NCI-H1417 (cell line): Measurements from ENCODE around the gene ATP2A2.
A peak's percentile ranks its signal among the peaks of the same experiment; 100 is the strongest.
"Not testable (repeated sequence)": the region's sequence is repeated elsewhere in the genome, so short reads cannot be mapped to it uniquely, and the experiment has no call there.

Source experiments
- DNase-seq, 3 experiments: peaks; one replicate each; lab custom pipeline; 2025; lab: John Stamatoyannopoulos, UW

Gene ATP2A2

GRCh38 chr12:110343114-110343513, 62.1 kb downstream of the ATP2A2 start:
- DNase-seq: no peak

- DNase-seq: no peak
Measured at GRCh38 chr12:110343736-110344555, 62.9 kb downstream of the ATP2A2 start.

- no peak for DNase-seq
Measured at GRCh38 chr12:110344657-110345056, 63.6 kb downstream of the ATP2A2 start.

GRCh38 chr12:110345176-110345661, 64.2 kb downstream of the ATP2A2 start:
- DNase-seq: no peak

- no peak for DNase-seq
Measured at GRCh38 chr12:110345963-110346362, 64.9 kb downstream of the ATP2A2 start.

- DNase-seq: no peak
Measured at GRCh38 chr12:110347767-110348166, 66.7 kb downstream of the ATP2A2 start.

- no peak for DNase-seq
Measured at GRCh38 chr12:110348431-110349059, 67.5 kb downstream of the ATP2A2 start.

GRCh38 chr12:110349096-110349495, 68.0 kb downstream of the ATP2A2 start:
- DNase-seq: no peak

GRCh38 chr12:110349514-110350151, 68.6 kb downstream of the ATP2A2 start:
- no peak for DNase-seq

GRCh38 chr12:110351119-110351518, 70.1 kb downstream of the ATP2A2 start:
- no peak for DNase-seq

GRCh38 chr12:110352401-110352800, 71.4 kb downstream of the ATP2A2 start:
- no peak for DNase-seq

- no peak for DNase-seq
Measured at GRCh38 chr12:110353211-110353965, 72.3 kb downstream of the ATP2A2 start.

GRCh38 chr12:110354172-110354780, 73.2 kb downstream of the ATP2A2 start:
- no peak for DNase-seq

GRCh38 chr12:110355073-110355472, 74.0 kb downstream of the ATP2A2 start:
- peak in 2 of 3 experiments; percentile 11 to 14 for DNase-seq

- DNase-seq: not testable (repeated sequence)
Measured at GRCh38 chr12:110358384-110359097, 77.5 kb downstream of the ATP2A2 start.

GRCh38 chr12:110361216-110361615, 80.2 kb downstream of the ATP2A2 start:
- no peak for DNase-seq

GRCh38 chr12:110365489-110366320, 84.7 kb downstream of the ATP2A2 start:
- no peak for DNase-seq

GRCh38 chr12:110366321-110367142, 85.5 kb downstream of the ATP2A2 start:
- no peak for DNase-seq
